Loucy (cell line): ENCODE data around the gene GIT2.

Experiments
- EZH2phosphoT487 ChIP-seq: fragments of 200-600 bp; IDR thresholded peaks from 2 replicates; pipeline ENCODE4 v1.6.1; 2018; ENCODE audit warnings: antibody characterized with exemption, mild to moderate bottlenecking, moderate library complexity, borderline replicate concordance
- TF ChIP-seq, protein P1 (sequence below): fragments of 200-600 bp; sonication (generic); conservative IDR thresholded peaks from 2 replicates; pipeline ENCODE4 v1.5.1; 2014; ENCODE audit warnings: mild to moderate bottlenecking, antibody characterized with exemption, low read length

DNA sequence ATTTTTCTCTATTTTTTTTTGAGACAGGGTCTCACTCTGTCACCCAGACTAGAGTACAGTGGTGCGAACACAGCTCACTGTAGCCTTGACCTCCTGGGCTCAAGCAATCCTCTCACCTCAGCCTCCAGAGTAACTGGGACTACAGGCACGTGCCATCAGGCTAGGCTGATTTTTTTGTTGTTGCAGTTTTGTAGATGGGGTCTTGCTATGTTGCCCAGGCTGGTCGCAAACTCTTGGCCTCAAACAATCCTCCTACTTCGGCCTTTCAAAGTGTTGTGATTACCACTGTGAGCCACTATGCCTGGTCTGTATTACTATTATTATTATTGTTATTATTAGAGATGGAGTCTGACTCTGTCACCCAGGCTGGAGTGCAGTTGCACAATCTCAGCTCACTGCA is 23.3 kb downstream of the GIT2 start:
- TF ChIP-seq, protein P1, sequence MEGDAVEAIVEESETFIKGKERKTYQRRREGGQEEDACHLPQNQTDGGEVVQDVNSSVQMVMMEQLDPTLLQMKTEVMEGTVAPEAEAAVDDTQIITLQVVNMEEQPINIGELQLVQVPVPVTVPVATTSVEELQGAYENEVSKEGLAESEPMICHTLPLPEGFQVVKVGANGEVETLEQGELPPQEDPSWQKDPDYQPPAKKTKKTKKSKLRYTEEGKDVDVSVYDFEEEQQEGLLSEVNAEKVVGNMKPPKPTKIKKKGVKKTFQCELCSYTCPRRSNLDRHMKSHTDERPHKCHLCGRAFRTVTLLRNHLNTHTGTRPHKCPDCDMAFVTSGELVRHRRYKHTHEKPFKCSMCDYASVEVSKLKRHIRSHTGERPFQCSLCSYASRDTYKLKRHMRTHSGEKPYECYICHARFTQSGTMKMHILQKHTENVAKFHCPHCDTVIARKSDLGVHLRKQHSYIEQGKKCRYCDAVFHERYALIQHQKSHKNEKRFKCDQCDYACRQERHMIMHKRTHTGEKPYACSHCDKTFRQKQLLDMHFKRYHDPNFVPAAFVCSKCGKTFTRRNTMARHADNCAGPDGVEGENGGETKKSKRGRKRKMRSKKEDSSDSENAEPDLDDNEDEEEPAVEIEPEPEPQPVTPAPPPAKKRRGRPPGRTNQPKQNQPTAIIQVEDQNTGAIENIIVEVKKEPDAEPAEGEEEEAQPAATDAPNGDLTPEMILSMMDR: no peak
- no peak for TF ChIP-seq EZH2phosphoT487
